G401 (cell line): ENCODE data around the gene ACACA. TPM values are rescaled to one million over a fixed set of nuclear protein-coding genes. Genes with fewer than 3 reads are reported as not detected.
"Not testable (repeated sequence)": the region's sequence is repeated elsewhere in the genome, so short reads cannot be mapped to it uniquely, and the experiment has no call there.

Experiments used
- DNase-seq: peaks from one replicate; pipeline ENCODE4 v3.0.0-alpha.2; 2015; ENCODE audit warnings: low spot score
- in situ Hi-C: cut with HindIII; loops from 2 replicates; pipeline ENCODE4 v1.10.0; 2016; ENCODE audit warnings: low sequenced_read_pairs, mixed read lengths
- total RNA-seq: library from RNA; depleted of rRNA; stranded (reverse); fragments of >200 nt; shearing (Covaris generic); gene quantifications from 2 replicates; pipeline ENCODE4 v1.2.3, GENCODE V29; 2014

Gene ACACA
- total RNA-seq, 1 experiment from 2014 or later = 128 TPM

DNA sequence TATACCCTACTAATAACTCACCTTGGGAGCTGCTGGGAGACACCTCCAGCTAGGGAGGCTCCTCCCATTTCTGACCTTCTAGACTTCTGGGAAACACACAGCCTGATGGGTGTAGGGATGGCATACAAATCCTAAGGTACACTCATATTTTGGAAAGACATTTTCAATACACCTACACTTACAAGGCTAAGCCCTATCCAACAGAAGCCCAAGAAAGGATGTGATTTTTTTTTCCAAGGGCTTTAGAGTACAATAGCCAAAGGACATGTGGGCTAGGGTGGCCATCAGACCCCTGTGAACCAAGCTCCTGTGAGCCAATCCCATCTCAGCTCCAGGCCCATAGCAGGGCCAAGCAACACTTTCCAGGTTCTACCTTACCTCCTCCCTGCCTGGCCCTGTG lies 313.9 kb downstream of the ACACA start:
- DNase-seq = no peak
- in situ Hi-C loops = no loop called here

DNA sequence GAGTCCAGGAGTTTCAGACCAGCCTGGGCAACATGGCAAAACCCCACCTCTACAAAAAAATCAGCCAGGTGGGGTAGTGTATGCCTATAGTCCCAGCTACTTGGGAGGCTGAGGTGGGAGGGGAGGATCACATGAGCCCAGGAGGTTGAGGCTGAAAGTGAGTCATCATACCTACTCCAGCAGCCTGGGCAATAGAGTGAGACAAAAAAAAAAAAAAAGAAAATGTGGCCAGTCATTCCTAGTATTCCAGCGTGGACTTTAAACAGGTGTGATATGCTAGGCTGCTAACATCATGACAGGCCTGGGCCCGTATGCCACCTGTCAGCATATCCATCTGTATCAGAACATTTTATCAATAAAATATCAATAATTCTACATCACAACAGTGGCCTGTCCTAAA lies 314.6 kb downstream of the ACACA start:
- DNase-seq = no peak
- in situ Hi-C loops = no loop called here

DNA sequence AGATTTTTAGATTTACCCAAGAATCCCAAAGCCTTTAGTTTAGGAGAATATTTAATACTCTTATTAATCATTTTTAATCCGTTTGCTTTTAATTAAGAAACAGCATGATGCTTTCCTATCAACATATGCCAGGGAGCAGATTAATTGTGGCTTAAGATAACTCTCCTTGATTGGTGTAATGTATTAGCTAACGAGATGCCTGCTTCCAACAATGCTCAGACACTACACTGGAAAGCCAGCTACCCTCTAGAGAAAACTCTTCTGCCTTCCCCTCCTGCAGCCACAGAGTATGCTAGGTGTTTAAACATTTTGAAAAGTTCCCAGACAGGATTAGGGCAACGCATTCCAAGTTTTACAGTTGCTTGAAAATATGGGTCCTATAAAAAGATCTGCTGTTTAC lies 315.7 kb downstream of the ACACA start:
- DNase-seq = no peak

DNA sequence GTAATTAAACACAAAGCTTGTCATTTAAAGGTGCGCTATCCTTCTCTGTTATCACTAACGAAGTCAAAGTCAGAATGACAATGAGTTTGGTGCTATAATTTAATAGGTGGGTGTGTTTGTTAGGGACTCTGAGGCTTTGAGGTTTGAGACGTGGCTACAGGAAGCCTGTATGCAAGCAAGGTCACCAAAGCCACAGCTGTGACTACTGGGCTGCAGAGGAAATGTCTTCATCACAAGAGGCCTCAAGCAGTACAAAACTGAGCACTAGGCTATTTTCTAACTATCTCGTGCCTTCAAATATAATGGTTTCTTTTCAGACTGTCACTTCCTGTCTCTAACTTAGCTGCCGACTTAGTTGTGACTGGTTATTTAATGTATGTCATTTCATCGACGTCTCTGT lies 316.7 kb downstream of the ACACA start:
- in situ Hi-C loops = no loop called here
- no peak for DNase-seq

More for the DNA sequence above, 315.7 kb downstream of the ACACA start:
- in situ Hi-C loops = no loop called here

GRCh38 chr17:37088913-37089312 lies 317.7 kb downstream of the ACACA start:
- in situ Hi-C loops = no loop called here
- DNase-seq = no peak

GRCh38 chr17:37088459-37088858 lies 318.2 kb downstream of the ACACA start:
- in situ Hi-C loops = no loop called here
- DNase-seq = no peak

GRCh38 chr17:37087683-37088082 lies 319.0 kb downstream of the ACACA start:
- no peak for DNase-seq

DNA sequence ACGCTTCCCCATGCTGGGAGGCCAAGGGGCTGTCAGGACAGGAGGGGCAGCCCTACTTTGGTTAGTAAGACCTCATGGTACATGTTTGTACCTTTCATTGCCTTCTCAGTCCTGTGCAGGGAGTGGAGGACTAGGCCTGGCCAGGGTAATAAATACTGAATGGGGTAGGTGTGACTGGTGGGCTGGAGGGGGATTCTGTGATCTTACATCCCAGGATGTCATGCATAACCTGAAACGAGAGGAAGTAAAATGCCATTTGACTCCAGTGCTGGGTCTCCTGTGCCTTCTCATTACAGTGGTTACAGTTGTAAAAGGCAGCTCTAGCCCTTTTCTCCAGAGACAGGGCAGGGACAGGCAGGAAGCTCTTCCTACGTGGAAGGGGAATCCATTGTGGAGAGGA lies 319.7 kb downstream of the ACACA start:
- DNase-seq = no peak
- in situ Hi-C loops = no loop called here

More at GRCh38 chr17:37087683-37088082, 319.0 kb downstream of the ACACA start:
- in situ Hi-C loops = no loop called here

DNA sequence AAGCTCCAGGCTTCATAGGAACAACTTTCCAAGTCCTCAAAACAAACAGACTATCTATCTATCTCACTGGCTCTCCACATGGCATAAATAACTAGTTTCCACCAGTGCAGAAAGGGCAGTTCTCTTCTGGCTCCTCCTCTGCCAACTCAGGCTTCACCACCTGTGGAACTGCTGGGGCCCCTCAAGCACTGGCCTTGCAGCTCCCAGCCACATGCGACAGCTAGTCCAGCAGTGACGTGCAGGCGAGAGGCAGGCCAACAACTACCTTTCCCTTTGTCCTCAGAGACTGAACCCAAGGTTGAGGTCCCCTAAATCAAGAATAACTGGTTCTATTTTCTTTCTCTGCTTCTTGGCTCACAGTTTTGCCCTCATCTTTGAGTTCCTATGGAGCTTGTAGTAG lies 320.3 kb downstream of the ACACA start:
- DNase-seq = no peak
- in situ Hi-C loops = no loop called here

GRCh38 chr17:37084372-37084771 lies 322.3 kb downstream of the ACACA start:
- in situ Hi-C loops = no loop called here
- no peak for DNase-seq

GRCh38 chr17:37083456-37083855 lies 323.2 kb downstream of the ACACA start:
- in situ Hi-C loops = no loop called here
- no peak for DNase-seq

- no peak for DNase-seq
- in situ Hi-C loops = no loop called here
Measured at GRCh38 chr17:37082985-37083384, 323.7 kb downstream of the ACACA start.

GRCh38 chr17:37082311-37082860 lies 324.2 kb downstream of the ACACA start:
- DNase-seq = no peak
- in situ Hi-C loops = no loop called here

DNA sequence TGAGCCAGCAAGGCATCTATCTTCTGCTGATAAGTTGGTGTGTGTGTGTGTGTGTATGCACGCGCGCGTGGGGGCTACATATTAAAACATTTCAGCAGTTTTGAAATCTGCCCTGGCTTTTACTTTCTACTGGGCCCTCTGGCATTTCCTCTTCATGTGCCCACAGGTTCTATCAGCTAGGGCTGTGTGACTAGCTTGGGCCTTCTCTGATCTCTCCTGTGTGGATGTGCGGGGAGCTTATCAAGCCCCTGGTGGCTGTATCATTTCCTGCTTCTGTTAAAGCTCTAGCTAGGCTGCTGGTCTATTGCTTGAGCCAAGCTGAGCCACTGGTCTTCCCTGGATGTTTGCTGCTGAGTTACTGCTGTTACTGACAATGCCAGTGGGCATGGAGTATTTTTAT lies 325.3 kb downstream of the ACACA start:
- DNase-seq = no peak
- in situ Hi-C loops = no loop called here

- in situ Hi-C loops = no loop called here
- no peak for DNase-seq
Measured at GRCh38 chr17:37079735-37080134, 326.9 kb downstream of the ACACA start.

GRCh38 chr17:37079065-37079708 lies 327.4 kb downstream of the ACACA start:
- no peak for DNase-seq
- in situ Hi-C loops = no loop called here

GRCh38 chr17:37073464-37073863 lies 333.2 kb downstream of the ACACA start:
- DNase-seq, in situ Hi-C loops: not testable (repeated sequence)

DNA sequence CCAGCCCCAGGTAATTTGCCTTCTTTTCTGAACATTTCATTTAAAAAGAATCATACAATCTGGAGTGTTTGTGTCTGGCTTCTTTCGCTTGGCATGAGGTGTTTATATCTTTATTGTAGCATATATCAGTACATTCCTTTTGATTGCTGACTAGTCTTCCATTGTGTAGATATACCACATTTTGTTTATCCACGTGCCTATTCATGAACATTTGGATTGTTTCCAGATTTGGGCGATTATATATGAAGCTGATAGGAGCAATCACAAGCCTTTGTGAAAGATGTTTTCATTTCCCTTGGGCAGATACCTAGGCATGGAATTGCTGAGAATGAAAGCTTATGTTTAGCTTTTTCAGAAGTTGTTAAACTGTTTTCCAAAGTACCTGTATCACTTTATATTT lies 337.5 kb downstream of the ACACA start:
- no peak for DNase-seq
- in situ Hi-C loops = no loop called here

DNA sequence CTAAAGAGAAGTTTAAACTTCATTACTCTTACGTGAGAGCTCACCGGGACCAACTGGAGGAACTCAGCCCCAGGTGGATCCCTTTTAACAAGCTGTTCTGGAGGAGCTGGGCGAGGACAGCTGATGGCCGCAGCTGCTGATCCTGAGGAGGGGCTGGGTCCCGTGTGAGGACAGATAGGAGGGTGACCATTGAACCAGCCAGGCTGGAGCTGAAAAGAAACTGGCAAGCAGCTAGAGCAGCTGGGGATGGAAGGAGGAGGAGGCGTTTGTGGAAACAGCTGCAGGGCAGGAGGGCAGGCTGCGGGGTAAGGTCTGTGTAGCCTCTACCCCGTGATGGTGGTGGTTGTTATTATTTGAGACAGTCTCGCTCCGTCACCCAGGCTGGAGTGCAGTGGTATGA lies 338.4 kb downstream of the ACACA start:
- in situ Hi-C loops = no loop called here
- DNase-seq = no peak

DNA sequence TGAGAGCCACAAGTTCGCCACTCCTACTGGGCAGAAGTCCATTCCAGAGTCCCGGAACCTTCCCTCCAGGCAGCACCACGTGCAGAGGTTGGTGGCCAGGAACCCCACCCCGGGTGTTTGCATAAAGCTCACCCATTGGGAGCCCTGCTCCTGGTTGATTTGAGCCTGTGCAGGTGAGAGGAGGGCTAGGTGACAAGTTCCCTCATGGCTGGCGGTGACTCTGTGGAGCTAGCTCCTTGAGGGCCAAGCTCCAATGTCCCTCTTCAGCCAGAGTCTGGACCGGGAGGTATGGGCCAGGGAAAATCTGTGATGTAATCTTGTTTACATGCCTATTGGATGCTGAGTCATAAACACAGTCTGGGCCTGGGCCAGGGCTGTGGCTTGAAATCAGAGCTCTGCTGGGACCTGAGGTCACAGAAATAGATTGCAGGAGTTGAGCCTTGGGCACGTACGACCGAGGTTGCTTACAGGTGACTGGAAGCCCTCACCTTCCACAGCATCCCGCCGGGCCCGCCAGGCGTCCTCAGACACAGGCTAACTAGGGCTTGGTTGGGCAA lies 339.0 kb downstream of the ACACA start:
- DNase-seq = no peak
- in situ Hi-C loops = no loop called here
